GM19239 (cell line): Measurements from ENCODE around the gene SCO2.

Experiments
- DNase-seq: peaks from one replicate; pipeline ENCODE4 v3.0.0; 2011; ENCODE audit warnings: low spot score; ENCODE audit not compliant: insufficient read length
- FAIRE-seq: peaks from 2 replicates; lab custom pipeline; 2011; peaks lifted over from hg19 to GRCh38; lab: Jason Lieb, UNC

Gene SCO2

GRCh38 chr22:50503475-50504145 is 21.8 kb downstream of the SCO2 start:
- FAIRE-seq = no peak
- DNase-seq = no peak

GRCh38 chr22:50502628-50503474 is 22.5 kb downstream of the SCO2 start:
- DNase-seq (no peak), FAIRE-seq (no peak)

- FAIRE-seq (no peak), DNase-seq (no peak)
These were observed 23.3 kb downstream of the SCO2 start for GRCh38 chr22:50502096-50502495.

- DNase-seq = no peak
- FAIRE-seq = no peak
These were observed 24.9 kb downstream of the SCO2 start for GRCh38 chr22:50500452-50500851.

- FAIRE-seq (peak; percentile 97), DNase-seq (no peak)
These were observed 27.0 kb downstream of the SCO2 start for GRCh38 chr22:50498322-50498890.

GRCh38 chr22:50497093-50497492 is 28.3 kb downstream of the SCO2 start:
- DNase-seq (no peak), FAIRE-seq (no peak)

- DNase-seq = no peak
- peak; percentile 4 for FAIRE-seq
These were observed 34.7 kb downstream of the SCO2 start for GRCh38 chr22:50490531-50491308.

- no peak for DNase-seq
- FAIRE-seq = no peak
These were observed 35.8 kb downstream of the SCO2 start for GRCh38 chr22:50489363-50490243.

- no peak for DNase-seq
- FAIRE-seq = no peak
These were observed 36.5 kb downstream of the SCO2 start for GRCh38 chr22:50488886-50489285.

- FAIRE-seq (no peak), DNase-seq (no peak)
These were observed 37.3 kb downstream of the SCO2 start for GRCh38 chr22:50488006-50488677.

- FAIRE-seq (no peak), DNase-seq (no peak)
These were observed 38.0 kb downstream of the SCO2 start for GRCh38 chr22:50487290-50488005.

- DNase-seq = no peak
These were observed 38.7 kb downstream of the SCO2 start, which contains the start of gene MIOX for GRCh38 chr22:50486561-50487289. Gene MIOX, plus strand, starts transcription at chr22:50486859. Its CDS starts 39 bp downstream, at chr22:50486898.

GRCh38 chr22:50485221-50486131 is 39.9 kb downstream of the SCO2 start:
- no peak for FAIRE-seq

More at GRCh38 chr22:50486561-50487289, 38.7 kb downstream of the SCO2 start, which contains the start of gene MIOX:
- FAIRE-seq = no peak

GRCh38 chr22:50483977-50484853 is 41.2 kb downstream of the SCO2 start:
- FAIRE-seq = no peak
- DNase-seq = no peak

More at GRCh38 chr22:50485221-50486131, 39.9 kb downstream of the SCO2 start:
- DNase-seq = no peak

GRCh38 chr22:50483556-50483955 is 41.8 kb downstream of the SCO2 start:
- FAIRE-seq = no peak
- DNase-seq = no peak

- FAIRE-seq = no peak
- no peak for DNase-seq
These were observed 42.3 kb downstream of the SCO2 start for GRCh38 chr22:50483106-50483505.
